ENCODE data around the gene ABHD2.
"Not testable (repeated sequence)": the region's sequence is repeated elsewhere in the genome, so short reads cannot be mapped to it uniquely, and the experiment has no call there.

Gene ABHD2

GRCh38 chr15:89087830-89088604 is at the start of gene ABHD2:
Gene ABHD2, plus strand, starts transcription at chr15:89088456. Its CDS starts 27,872 bp downstream, at chr15:89116328.
- DNase-seq, result peak; percentile 99

GRCh38 chr15:89039142-89039541 is 49.1 kb upstream of the ABHD2 start:
- no peak for DNase-seq

- DNase-seq, result no peak
These were observed 46.7 kb upstream of the ABHD2 start for GRCh38 chr15:89041507-89041906.

- DNase-seq, result no peak
These were observed 45.9 kb upstream of the ABHD2 start for GRCh38 chr15:89042387-89042786.

GRCh38 chr15:89043031-89044002 is 44.9 kb upstream of the ABHD2 start:
- DNase-seq, result no peak

- DNase-seq, result not testable (repeated sequence)
These were observed 39.1 kb upstream of the ABHD2 start for GRCh38 chr15:89049016-89049666.

GRCh38 chr15:89051875-89052274 is 36.4 kb upstream of the ABHD2 start:
- no peak for DNase-seq

GRCh38 chr15:89052474-89052873 is 35.8 kb upstream of the ABHD2 start:
- DNase-seq, result no peak

GRCh38 chr15:89054873-89055272 is 33.4 kb upstream of the ABHD2 start:
- no peak for DNase-seq

- peak; percentile 75 for DNase-seq
These were observed 30.6 kb upstream of the ABHD2 start for GRCh38 chr15:89057506-89058133.

- no peak for DNase-seq
These were observed 29.9 kb upstream of the ABHD2 start for GRCh38 chr15:89058376-89058775.

- DNase-seq, result no peak
These were observed 29.3 kb upstream of the ABHD2 start for GRCh38 chr15:89058876-89059405.

GRCh38 chr15:89066280-89066679 is 22.0 kb upstream of the ABHD2 start:
- no peak for DNase-seq

- no peak for DNase-seq
These were observed 20.5 kb upstream of the ABHD2 start for GRCh38 chr15:89067751-89068150.

GRCh38 chr15:89068325-89068784 is 19.9 kb upstream of the ABHD2 start:
- DNase-seq, result no peak

GRCh38 chr15:89070197-89071124 is 17.8 kb upstream of the ABHD2 start:
- DNase-seq, result no peak

- DNase-seq, result no peak
These were observed 16.8 kb upstream of the ABHD2 start for GRCh38 chr15:89071471-89071870.

GRCh38 chr15:89072277-89072869 is 15.9 kb upstream of the ABHD2 start:
- no peak for DNase-seq

- DNase-seq, result no peak
These were observed 13.7 kb upstream of the ABHD2 start for GRCh38 chr15:89074402-89075012.

- DNase-seq, result no peak
These were observed 13.1 kb upstream of the ABHD2 start for GRCh38 chr15:89075101-89075640.

Measured in CD4-positive, alpha-beta T cell treated with Interferon gamma for 1 hour (primary cell).